Epithelial cell of esophagus (primary cell): Measurements from ENCODE around the gene NARF.

ENCODE experiments used
- DNase-seq: peaks from one replicate; pipeline ENCODE4 v3.0.0; 2010; ENCODE audit warnings: low read depth
- H3K4me3 ChIP-seq: 2 replicates; pipeline ENCODE4 v1.5.1; 2011; ENCODE audit warnings: mild to moderate bottlenecking, low read length, control low read depth
- TF ChIP-seq, protein P1 (sequence below): IDR thresholded peaks from 2 replicates; pipeline ENCODE4 v1.5.1; 2011; ENCODE audit warnings: low read depth, mild to moderate bottlenecking, low read length, control low read depth, inconsistent platforms; ENCODE audit not compliant: insufficient read depth; ENCODE audit errors: missing control alignments

The NARF gene

DNA sequence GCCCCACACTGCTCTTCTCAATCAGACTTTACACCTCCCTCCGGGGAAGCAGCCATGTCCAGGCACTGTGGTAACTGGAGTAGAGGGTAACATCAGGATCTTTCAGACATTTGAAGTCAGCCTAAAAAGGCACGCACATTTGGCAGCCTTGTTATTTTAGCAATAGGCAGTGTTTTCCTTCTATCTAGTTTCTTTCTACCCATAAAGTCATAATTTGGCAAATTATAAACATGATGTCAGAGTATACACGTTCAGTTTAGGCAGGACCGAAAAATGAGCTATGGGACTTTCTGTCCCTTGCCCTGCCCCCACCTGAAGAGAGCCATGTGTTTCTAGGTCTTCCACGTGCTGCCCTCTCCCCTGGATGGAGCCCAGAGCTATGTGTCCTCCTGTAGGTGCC, 21.1 kb downstream of the NARF start:
- no peak for DNase-seq
- TF ChIP-seq, protein P1, sequence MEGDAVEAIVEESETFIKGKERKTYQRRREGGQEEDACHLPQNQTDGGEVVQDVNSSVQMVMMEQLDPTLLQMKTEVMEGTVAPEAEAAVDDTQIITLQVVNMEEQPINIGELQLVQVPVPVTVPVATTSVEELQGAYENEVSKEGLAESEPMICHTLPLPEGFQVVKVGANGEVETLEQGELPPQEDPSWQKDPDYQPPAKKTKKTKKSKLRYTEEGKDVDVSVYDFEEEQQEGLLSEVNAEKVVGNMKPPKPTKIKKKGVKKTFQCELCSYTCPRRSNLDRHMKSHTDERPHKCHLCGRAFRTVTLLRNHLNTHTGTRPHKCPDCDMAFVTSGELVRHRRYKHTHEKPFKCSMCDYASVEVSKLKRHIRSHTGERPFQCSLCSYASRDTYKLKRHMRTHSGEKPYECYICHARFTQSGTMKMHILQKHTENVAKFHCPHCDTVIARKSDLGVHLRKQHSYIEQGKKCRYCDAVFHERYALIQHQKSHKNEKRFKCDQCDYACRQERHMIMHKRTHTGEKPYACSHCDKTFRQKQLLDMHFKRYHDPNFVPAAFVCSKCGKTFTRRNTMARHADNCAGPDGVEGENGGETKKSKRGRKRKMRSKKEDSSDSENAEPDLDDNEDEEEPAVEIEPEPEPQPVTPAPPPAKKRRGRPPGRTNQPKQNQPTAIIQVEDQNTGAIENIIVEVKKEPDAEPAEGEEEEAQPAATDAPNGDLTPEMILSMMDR: no peak
- no peak overlapping the region for H3K4me3 ChIP-seq

- H3K4me3 ChIP-seq: no peak overlapping the region
- DNase-seq: no peak
- TF ChIP-seq, protein P1: no peak
Observed at GRCh38 chr17:82480318-82480717, 21.8 kb downstream of the NARF start.

DNA sequence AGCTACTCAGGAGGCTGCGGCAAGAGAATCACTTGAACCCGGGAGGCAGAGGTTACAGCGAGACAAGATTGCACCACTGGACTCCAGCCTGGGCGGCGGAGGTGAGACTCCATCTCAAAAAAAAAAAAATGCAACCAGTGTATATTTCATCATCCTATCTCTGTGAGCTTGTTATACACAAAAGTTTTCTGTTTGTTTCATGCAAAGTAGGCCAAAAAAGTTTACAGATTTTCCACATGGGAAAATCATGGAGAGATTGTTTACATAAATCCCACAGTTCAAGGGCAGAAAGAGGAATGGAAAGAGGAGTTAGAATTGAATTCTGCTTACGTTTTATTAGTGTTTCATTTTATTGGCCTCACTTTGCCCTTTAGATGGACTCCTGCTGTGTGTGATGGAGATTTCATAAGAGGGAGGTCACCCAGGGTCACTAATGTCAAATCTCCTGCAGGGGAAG, 24.7 kb downstream of the NARF start:
- TF ChIP-seq, protein P1: no peak
- no peak for DNase-seq
- H3K4me3 ChIP-seq: no peak overlapping the region

DNA sequence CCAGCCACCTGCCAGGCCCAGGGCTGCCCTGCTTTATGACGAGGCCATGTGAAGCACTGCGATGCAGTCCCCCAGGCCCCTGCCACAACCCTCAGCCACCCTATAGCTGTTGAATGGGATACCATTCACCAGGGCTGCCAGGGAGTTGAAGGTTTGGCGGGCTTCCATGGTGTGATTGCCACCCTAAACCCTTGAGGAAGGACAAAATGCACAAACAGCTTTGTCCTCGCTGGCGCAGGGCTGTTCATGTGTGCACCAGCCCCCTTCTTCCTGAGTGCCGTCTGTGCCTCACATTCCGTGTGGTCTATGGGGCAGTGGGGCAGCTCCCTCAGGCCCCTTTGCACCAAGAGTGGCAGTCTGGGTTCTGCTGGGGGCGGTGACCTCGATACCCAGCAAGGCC, 25.3 kb downstream of the NARF start:
- DNase-seq: no peak
- H3K4me3 ChIP-seq: no peak overlapping the region
- TF ChIP-seq, protein P1: no peak

DNA sequence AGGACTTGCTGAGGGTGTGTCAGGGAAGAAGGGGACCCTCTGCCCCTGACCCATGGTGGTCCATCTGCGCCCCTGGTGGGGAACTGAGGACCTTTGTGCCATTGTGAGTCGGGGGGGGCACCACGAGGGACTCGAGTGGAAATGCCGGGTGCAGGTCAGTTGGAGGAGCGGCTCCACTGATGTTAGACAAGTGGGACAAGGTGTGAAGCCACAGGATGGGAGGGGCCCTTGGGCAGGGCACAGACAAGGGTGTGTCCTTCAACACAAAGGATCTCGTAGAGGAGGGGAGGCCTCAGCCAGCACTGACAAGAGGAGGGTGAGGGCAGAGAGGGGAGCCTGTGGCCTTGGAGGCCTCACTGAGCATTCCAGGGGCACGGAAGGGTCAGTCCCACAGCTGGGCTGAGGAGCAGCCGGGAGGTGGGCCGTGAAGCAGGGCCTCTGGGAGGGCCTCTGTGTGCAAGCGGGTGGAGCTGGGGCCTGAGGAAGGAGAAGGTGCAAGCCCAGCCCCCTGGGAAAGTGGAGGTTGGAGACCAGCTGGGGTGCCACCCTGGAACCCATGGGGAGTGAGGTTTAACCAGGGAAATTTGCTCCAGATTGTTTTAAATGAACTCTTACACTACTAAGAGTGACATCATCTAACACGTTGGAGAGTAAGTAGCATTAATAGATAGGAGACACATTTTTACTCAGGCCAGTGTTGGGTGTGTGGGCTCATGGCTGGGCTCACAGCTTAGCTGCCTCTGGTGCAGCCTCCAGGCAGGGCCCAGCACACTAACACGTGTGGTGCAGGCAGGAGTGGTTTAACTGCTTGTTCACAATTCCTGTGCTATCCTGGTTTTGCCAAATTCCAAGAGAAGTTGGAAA, 27.9 kb downstream of the NARF start:
- TF ChIP-seq, protein P1: no peak
- peak; percentile 18 for DNase-seq
- H3K4me3 ChIP-seq: no peak overlapping the region

DNA sequence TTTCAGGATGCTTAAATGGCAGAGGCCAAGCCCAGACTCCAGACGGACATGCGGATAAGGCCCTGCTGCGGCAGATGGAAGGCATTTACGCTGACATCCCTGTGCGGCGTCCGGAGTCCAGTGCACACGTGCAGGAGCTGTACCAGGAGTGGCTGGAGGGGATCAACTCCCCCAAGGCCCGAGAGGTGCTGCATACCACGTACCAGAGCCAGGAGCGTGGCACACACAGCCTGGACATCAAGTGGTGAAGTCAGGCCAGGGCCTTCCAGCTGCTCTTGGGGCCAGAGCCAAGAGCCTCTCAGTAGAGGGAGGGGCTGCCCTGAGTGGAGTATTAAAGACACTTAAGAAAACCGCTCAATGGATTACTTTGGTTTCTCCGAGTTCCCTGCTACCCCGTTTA, 29.4 kb downstream of the NARF start:
- TF ChIP-seq, protein P1: no peak
- H3K4me3 ChIP-seq: no peak overlapping the region
- no peak for DNase-seq

- DNase-seq: peak; percentile 14
- no peak overlapping the region for H3K4me3 ChIP-seq
- TF ChIP-seq, protein P1: no peak
Observed at GRCh38 chr17:82489117-82489516, 30.6 kb downstream of the NARF start.
